NK-92 (cell line): ENCODE results near the gene CLINT1.

Experiments used
- DNase-seq: peaks from one replicate; lab custom pipeline; 2025; ENCODE audit not compliant: unreplicated experiment; lab: John Stamatoyannopoulos, UW

CLINT1 gene

GRCh38 chr5:157766442-157766841 is 92.5 kb downstream of the CLINT1 start:
- no peak for DNase-seq

GRCh38 chr5:157764531-157764930 is 94.4 kb downstream of the CLINT1 start:
- no peak for DNase-seq

DNA sequence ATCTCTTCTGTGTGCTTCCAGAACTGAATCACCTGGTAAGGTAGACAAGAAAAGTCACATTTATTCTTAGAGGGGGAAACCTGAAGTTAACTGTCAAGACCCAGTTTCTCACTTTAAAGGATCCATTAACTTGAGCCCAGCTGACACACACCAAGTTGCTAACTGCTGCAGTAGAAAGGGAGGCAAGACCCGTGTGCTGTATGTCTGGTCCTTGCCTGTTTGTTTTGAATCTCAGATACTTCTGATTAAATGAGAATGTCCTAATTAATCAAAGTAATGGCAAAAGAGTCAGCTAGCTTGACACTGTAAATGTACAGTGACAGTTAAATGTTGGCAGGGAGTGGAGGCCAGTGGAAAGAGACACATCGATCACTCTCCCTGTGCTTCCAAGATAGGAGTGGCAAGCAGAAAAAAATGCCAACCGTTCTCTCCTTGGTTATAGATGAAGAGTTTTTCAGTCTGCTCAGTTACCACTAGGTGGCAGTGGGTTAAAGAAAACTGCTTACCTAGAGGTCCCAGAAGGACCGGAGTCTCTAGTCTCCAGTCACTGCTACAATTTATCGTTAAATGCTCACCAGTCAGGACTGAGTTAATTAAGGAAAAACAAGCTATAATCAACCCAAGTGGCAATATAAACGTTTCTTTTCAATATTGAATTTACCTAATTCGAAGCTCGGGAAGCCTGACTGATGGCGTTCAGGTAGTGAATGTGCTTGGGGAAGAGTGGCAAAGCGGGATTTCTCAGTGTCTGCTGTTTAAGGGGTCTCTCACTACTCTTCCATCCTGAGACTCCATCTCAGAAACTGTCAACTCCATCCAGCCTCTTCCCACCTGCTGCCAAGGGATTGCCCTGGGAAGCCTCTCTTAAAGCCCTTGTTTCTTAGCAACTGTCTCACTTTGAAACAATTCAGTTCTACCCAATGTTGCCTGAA is 97.0 kb downstream of the CLINT1 start:
- DNase-seq = no peak

GRCh38 chr5:157758706-157759105 is 100.2 kb downstream of the CLINT1 start:
- no peak for DNase-seq

- no peak for DNase-seq
Observed at GRCh38 chr5:157756122-157756521, 102.8 kb downstream of the CLINT1 start.

DNA sequence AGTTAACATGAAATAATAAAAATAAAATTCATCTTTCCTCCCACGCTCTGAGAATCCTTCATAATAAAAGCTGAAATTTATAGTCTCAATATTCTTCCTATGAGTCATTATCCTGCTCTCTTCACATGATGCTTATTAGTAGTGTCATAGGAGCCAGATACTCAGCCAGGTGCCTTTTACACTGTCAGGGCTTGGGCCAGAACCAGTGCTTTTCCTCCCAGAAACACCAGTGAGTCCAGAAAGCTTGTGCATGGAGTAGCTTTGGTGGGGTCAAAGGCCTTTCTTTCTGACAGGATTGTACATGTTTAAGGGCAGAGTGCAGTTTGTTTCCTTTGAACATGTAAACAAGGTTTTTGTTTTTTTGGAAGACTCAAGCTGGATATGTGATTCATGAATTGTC is 108.6 kb downstream of the CLINT1 start:
- no peak for DNase-seq

GRCh38 chr5:157749462-157749799 is 109.5 kb downstream of the CLINT1 start:
- no peak for DNase-seq

DNA sequence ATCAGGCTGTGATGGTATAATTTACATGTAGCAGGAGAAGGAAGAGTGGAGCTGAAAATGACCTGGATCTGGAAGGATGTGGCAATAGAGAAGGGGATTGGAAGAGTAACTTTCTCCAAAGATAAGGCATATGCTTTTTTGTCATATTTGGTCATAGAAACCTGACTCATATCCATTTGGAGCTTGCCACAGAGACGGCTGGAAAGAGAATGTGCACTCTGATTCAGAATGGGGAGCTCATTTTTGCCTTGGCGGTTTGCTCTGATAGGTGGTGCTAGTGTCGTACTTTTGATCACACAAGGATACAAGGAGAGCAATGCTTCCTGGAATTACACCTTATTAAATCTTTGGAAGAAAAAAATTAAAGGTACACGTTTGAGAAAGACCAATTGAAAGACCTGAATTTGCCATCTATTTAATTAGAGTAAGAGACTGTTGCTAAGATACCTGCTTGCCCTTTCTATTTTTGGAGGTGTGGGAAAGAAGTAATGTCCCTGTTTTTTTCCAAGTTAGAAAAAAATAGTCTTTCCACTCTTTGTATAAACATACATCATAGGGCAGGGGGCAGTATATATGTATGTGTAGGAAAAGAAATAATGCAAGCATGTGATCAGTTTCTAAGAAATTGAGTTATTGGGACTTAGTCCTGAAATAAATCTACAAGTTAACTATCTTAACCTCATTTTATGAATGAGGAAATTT is 110.0 kb downstream of the CLINT1 start:
- DNase-seq = no peak

GRCh38 chr5:157747766-157748700 is 110.9 kb downstream of the CLINT1 start:
- DNase-seq = no peak

GRCh38 chr5:157747173-157747740 is 111.7 kb downstream of the CLINT1 start:
- DNase-seq = no peak

DNA sequence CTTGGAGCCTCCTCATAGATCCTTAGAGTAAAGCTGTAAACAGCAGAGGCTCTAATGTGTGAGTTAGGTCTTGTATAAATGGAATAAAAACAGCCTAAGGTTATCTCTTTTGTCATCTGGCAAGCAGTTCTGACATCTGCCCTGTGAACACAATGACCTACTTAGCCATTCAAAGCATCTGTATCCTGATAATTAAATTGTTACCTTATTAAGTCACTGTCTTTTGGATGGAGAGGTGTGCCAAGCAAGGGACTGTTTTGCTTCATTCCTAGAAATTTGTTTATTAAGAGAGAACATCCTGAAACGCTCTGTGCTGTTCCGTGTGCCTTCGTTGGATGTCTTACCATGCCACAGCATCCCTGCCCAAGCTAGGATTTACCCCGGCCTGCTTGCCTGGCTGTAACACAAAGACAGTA is 113.9 kb downstream of the CLINT1 start:
- no peak for DNase-seq

DNA sequence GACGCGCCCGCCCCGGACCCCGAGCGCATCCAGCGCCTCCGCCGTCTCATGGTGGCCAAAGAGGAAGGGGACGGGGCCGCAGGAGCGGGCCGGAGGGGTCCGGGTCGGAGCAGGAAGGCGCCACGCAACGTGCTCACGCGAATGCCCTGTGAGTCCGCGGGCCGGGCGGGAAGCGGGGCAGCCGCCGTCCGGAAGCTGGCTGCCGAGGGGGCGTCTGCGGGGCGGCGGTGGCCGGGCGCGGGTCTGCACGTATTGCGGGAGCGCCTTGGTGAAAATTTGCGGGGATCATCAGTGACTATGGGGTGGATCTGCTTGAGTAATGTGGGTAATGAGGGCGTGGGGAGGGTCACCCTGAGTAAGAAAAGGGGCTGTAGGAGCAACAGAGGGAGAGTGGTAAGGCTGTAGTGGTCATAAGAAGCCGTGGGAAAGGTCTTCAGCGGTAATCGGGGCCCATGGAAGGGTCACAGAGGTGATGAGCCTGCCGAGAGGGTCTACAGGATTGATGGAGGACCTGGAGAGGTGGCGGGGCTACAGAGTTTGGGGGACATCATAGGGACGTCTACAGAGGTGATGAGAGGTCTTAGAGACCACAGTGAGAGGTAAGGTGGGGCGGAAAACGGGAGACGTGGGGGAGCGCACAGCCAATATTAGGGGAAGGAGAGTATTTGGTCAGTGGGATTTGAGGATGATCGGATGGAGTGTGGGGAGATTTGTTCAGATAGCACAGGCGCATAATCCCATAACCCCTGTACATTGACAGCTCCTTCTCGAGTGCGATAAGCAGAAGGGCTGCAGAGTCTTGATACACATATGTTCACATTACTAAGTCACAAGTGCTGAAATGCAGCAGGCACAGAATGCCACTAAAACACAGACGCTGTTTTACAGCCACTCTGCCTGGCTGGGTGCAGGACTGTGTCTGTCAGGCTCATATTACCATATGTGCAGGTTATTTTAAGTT is 114.6 kb downstream of the CLINT1 start:
- no peak for DNase-seq

GRCh38 chr5:157743163-157744050 is 115.5 kb downstream of the CLINT1 start, which contains the start of gene LSM11:
LSM11 (plus strand) TSS chr5:157743712; CDS start chr5:157743751, 39 bp downstream.
- DNase-seq = peak; percentile 22

- no peak for DNase-seq
Observed at GRCh38 chr5:157741131-157741530, 117.8 kb downstream of the CLINT1 start.

GRCh38 chr5:157740229-157740610 is 118.7 kb downstream of the CLINT1 start:
- no peak for DNase-seq

- DNase-seq = no peak
Observed at GRCh38 chr5:157739388-157740228, 119.3 kb downstream of the CLINT1 start.

DNA sequence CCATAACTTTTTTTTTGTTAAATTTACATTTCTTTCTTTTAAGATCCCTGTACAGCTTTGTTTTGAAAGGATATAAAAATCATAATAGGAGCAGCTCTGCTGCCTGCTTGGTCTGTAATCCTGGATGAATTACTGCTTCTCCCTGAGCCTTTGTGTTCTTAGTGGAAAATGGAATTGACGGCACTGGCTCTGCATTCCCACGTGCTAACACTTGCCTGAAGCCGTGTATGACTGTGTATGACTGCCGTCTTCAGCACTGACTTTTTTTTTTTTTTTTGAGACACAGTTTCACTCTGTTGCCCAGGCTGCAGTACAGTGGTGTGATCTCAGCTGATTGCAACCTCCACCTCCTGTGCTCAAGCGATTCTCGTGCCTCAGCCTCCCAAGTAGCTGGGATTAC is 123.0 kb downstream of the CLINT1 start:
- DNase-seq = no peak
